ENCODE data around the gene PRKCZ.

PRKCZ gene

DNA sequence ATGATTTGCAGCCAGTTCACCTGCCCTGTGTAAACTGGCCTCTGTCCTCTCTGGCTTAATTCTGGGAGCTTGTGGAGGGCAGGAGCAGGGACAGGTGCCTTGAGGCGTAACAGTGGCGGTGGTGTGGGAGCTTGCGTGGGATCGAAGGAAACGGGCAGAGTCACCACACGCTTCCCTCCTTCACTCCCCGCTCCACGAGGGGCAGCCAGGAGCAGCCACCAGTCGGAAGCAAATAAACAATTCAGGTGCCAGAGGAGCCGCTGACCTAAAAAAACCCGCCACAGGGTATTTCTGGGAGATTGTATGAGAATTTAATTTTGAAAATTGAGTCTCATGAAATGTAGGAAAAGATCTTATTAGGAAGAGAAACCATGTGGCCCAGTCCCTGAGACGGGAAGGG lies 118.3 kb downstream of the PRKCZ start:
- H2BK120ac ChIP-seq (ENCODE audit: low read depth, low read length): no peak overlapping the region
- no peaks in the 10 kb centered on the region for H3K27me3 ChIP-seq (ENCODE audit: insufficient read depth, low read length, poor library complexity)

DNA sequence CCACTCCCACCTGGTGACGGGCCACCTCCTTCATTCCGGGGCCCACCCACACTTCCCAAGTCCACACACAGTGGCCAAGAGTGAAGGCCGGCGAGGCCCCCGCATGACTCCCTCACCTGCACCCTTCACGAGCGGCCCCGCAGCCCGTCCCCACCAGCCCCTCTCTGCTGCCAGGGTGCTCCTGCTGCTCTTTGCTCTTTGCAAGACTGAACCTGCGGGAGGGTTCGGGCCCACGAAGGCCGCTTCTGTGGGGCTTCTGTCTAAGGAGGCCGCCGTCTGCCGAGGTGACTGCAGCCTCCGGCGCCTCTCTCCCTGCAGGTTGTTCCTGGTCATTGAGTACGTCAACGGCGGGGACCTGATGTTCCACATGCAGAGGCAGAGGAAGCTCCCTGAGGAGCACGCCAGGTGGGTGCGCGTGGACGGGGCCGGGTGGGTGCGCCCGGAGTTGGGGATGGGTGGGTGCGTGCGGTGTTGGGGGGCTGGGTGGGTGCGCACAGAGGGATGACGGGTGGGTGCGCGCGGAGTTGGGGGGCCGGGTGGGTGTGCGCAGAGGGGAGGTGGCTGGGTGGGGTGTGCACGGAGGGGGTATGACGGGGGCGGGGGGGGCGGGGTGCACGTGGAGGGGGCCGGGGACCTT lies 119.1 kb downstream of the PRKCZ start:
- no CpG with 5 or more reads among the region's 43 CpGs for WGBS (ENCODE audit: extremely low coverage, insufficient coverage, low lambda C conversion rate)
- H3K23ac ChIP-seq (ENCODE audit: low read length): no peak overlapping the region
- no peak overlapping the region for H2AK5ac ChIP-seq (ENCODE audit: low read length)
- no peak overlapping the region for H4K8ac ChIP-seq (ENCODE audit: low read depth, low read length)
- H3K56ac ChIP-seq (ENCODE audit: low read length): no peak overlapping the region
- no peak overlapping the region for H3K4me2 ChIP-seq (ENCODE audit: low read length)
- H3K4ac ChIP-seq (ENCODE audit: low read depth, low read length): no peak overlapping the region
- no peak overlapping the region for H4K5ac ChIP-seq (ENCODE audit: low read length)
- no peaks in the 10 kb centered on the region for H3K27me3 ChIP-seq (ENCODE audit: insufficient read depth, low read length, poor library complexity)
- H3K9ac ChIP-seq (ENCODE audit: low read length): no peak overlapping the region
- H3K79me2 ChIP-seq (ENCODE audit: control insufficient read depth, insufficient read depth, low read length): no peaks in the 10 kb centered on the region
- no peak overlapping the region for H2BK15ac ChIP-seq (replicated peaks; ENCODE audit: low read depth)
- no peak overlapping the region for H3K27ac ChIP-seq (ENCODE audit: low read depth, low read length)
- H3K4me1 ChIP-seq (ENCODE audit: control insufficient read depth, low read depth, low read length): no peaks in the 10 kb centered on the region
- DNase-seq: no peak
- no peak overlapping the region for H2BK5ac ChIP-seq (ENCODE audit: low read length)
- no peak overlapping the region for H3K18ac ChIP-seq (ENCODE audit: low read length)
- no peaks in the 10 kb centered on the region for H3K36me3 ChIP-seq (ENCODE audit: control insufficient read depth, insufficient read depth, low read length)
- H3K79me1 ChIP-seq (ENCODE audit: low read length): no peaks in the 10 kb centered on the region
- H2BK120ac ChIP-seq (ENCODE audit: low read depth, low read length): no peak overlapping the region
- no peak overlapping the region for H3K4me3 ChIP-seq (ENCODE audit: low read length)

More for the DNA sequence above, 118.3 kb downstream of the PRKCZ start:
- no peak overlapping the region for H3K56ac ChIP-seq (ENCODE audit: low read length)
- no peaks in the 10 kb centered on the region for H3K79me2 ChIP-seq (ENCODE audit: control insufficient read depth, insufficient read depth, low read length)
- H3K18ac ChIP-seq (ENCODE audit: low read length): no peak overlapping the region
- H4K5ac ChIP-seq (ENCODE audit: low read length): no peak overlapping the region
- no peaks in the 10 kb centered on the region for H3K36me3 ChIP-seq (ENCODE audit: control insufficient read depth, insufficient read depth, low read length)
- no peaks in the 10 kb centered on the region for H3K79me1 ChIP-seq (ENCODE audit: low read length)
- H2BK5ac ChIP-seq (ENCODE audit: low read length): no peak overlapping the region
- H2BK15ac ChIP-seq (replicated peaks; ENCODE audit: low read depth): no peak overlapping the region
- H3K23ac ChIP-seq (ENCODE audit: low read length): no peak overlapping the region
- no peak overlapping the region for H3K27ac ChIP-seq (ENCODE audit: low read depth, low read length)
- no peaks in the 10 kb centered on the region for H3K4me1 ChIP-seq (ENCODE audit: control insufficient read depth, low read depth, low read length)
- H3K4me2 ChIP-seq (ENCODE audit: low read length): no peak overlapping the region
- no CpG with 5 or more reads among the region's 12 CpGs for WGBS (ENCODE audit: extremely low coverage, insufficient coverage, low lambda C conversion rate)
- H3K4ac ChIP-seq (ENCODE audit: low read depth, low read length): no peak overlapping the region
- no peak overlapping the region for H4K8ac ChIP-seq (ENCODE audit: low read depth, low read length)
- no peak overlapping the region for H3K9ac ChIP-seq (ENCODE audit: low read length)
- no peak for DNase-seq
- no peak overlapping the region for H2AK5ac ChIP-seq (ENCODE audit: low read length)
- H3K4me3 ChIP-seq (ENCODE audit: low read length): no peak overlapping the region

DNA sequence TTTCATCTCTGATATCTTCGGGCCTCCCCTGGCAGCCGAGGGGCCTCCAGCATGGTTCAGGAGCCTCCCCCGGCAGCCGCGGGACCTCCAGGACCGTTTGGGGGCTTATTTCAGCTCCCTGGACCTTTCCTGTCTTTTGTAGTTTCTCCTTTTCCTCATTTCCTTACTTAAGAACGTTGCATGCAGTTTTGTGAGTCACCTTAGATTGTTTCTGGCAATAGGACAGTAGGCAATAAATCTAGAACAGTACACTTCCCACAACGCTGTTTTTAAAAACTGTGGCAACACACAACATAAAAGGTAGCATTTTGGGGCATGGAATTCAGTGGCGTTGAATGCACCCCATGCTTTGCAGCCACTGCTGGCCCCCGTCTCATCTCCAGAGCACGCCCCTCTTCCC lies 120.0 kb downstream of the PRKCZ start:
- H3K27ac ChIP-seq (ENCODE audit: low read depth, low read length): no peak overlapping the region
- no peak for DNase-seq
- no peak overlapping the region for H4K5ac ChIP-seq (ENCODE audit: low read length)
- H3K18ac ChIP-seq (ENCODE audit: low read length): no peak overlapping the region
- H3K56ac ChIP-seq (ENCODE audit: low read length): no peak overlapping the region
- H3K79me2 ChIP-seq (ENCODE audit: control insufficient read depth, insufficient read depth, low read length): no peaks in the 10 kb centered on the region
- no peaks in the 10 kb centered on the region for H3K27me3 ChIP-seq (ENCODE audit: insufficient read depth, low read length, poor library complexity)
- no peaks in the 10 kb centered on the region for H3K79me1 ChIP-seq (ENCODE audit: low read length)
- H2BK5ac ChIP-seq (ENCODE audit: low read length): no peak overlapping the region
- no peak overlapping the region for H2BK15ac ChIP-seq (replicated peaks; ENCODE audit: low read depth)
- H3K36me3 ChIP-seq (ENCODE audit: control insufficient read depth, insufficient read depth, low read length): no peaks in the 10 kb centered on the region
- no peaks in the 10 kb centered on the region for H3K4me1 ChIP-seq (ENCODE audit: control insufficient read depth, low read depth, low read length)
- WGBS (ENCODE audit: extremely low coverage, insufficient coverage, low lambda C conversion rate): no CpG with 5 or more reads among the region's 11 CpGs
- no peak overlapping the region for H3K9ac ChIP-seq (ENCODE audit: low read length)
- no peak overlapping the region for H4K8ac ChIP-seq (ENCODE audit: low read depth, low read length)
- no peak overlapping the region for H3K4ac ChIP-seq (ENCODE audit: low read depth, low read length)
- no peak overlapping the region for H3K4me3 ChIP-seq (ENCODE audit: low read length)
- no peak overlapping the region for H2AK5ac ChIP-seq (ENCODE audit: low read length)
- H3K4me2 ChIP-seq (ENCODE audit: low read length): no peak overlapping the region
- no peak overlapping the region for H3K23ac ChIP-seq (ENCODE audit: low read length)
- H2BK120ac ChIP-seq (ENCODE audit: low read depth, low read length): no peak overlapping the region

DNA sequence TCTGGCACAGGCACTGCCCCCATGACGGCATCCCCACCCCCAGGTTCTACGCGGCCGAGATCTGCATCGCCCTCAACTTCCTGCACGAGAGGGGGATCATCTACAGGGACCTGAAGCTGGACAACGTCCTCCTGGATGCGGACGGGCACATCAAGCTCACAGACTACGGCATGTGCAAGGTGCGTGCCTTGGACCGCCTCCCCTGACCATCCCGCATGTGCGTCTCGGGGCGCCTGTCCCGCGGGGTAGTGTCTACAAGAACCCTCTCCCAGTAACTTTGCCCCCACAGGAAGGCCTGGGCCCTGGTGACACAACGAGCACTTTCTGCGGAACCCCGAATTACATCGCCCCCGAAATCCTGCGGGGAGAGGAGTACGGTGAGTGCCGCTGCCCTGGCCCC lies 121.8 kb downstream of the PRKCZ start:
- no peak overlapping the region for H2BK15ac ChIP-seq (replicated peaks; ENCODE audit: low read depth)
- WGBS (ENCODE audit: extremely low coverage, insufficient coverage, low lambda C conversion rate): no CpG with 5 or more reads among the region's 26 CpGs
- no peak overlapping the region for H2BK120ac ChIP-seq (ENCODE audit: low read depth, low read length)
- H4K8ac ChIP-seq (ENCODE audit: low read depth, low read length): no peak overlapping the region
- no peaks in the 10 kb centered on the region for H3K36me3 ChIP-seq (ENCODE audit: control insufficient read depth, insufficient read depth, low read length)
- H2AK5ac ChIP-seq (ENCODE audit: low read length): no peak overlapping the region
- no peaks in the 10 kb centered on the region for H3K27me3 ChIP-seq (ENCODE audit: insufficient read depth, low read length, poor library complexity)
- no peak overlapping the region for H3K4ac ChIP-seq (ENCODE audit: low read depth, low read length)
- no peak overlapping the region for H4K5ac ChIP-seq (ENCODE audit: low read length)
- H3K23ac ChIP-seq (ENCODE audit: low read length): no peak overlapping the region
- no peak overlapping the region for H3K27ac ChIP-seq (ENCODE audit: low read depth, low read length)
- no peak overlapping the region for H3K4me3 ChIP-seq (ENCODE audit: low read length)
- H2BK5ac ChIP-seq (ENCODE audit: low read length): no peak overlapping the region
- no peaks in the 10 kb centered on the region for H3K79me1 ChIP-seq (ENCODE audit: low read length)
- DNase-seq: no peak
- no peaks in the 10 kb centered on the region for H3K79me2 ChIP-seq (ENCODE audit: control insufficient read depth, insufficient read depth, low read length)
- no peak overlapping the region for H3K56ac ChIP-seq (ENCODE audit: low read length)
- H3K9ac ChIP-seq (ENCODE audit: low read length): no peak overlapping the region
- no peak overlapping the region for H3K4me2 ChIP-seq (ENCODE audit: low read length)
- H3K4me1 ChIP-seq (ENCODE audit: control insufficient read depth, low read depth, low read length): no peaks in the 10 kb centered on the region
- H3K18ac ChIP-seq (ENCODE audit: low read length): no peak overlapping the region

DNA sequence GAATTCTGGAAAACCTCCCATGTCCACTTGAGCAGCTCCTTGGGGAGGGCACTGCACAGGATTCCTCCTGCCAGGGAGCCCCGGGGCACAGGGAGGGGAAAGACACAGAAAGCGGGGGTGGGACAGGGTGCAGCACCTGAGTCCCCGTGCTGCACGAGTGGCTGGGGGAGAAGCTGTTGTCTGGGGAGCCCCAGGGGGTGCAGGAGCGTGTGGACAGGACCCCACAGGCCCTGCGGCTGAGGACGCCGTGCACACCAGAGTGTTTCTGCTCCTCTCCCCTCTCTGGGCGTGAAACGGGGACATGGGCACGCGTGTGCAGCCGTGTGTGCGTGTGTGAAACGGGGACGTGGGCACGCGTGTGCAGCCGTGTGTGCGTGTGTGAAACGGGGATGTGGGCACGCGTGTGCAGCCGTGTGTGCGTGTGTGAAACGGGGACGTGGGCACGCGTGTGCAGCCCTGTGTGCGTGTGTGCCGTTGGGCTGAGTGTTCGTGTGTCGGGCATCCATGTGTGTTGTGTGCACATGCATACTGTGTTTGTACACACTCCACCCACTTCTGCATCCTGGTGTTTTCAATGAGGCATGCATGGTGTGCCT lies 122.4 kb downstream of the PRKCZ start:
- no peak for DNase-seq
- H3K4ac ChIP-seq (ENCODE audit: low read depth, low read length): no peak overlapping the region
- WGBS (ENCODE audit: extremely low coverage, insufficient coverage, low lambda C conversion rate): no CpG with 5 or more reads among the region's 33 CpGs

More for the DNA sequence above, 122.4 kb downstream of the PRKCZ start:
- no peak overlapping the region for H3K56ac ChIP-seq (ENCODE audit: low read length)
- no peak overlapping the region for H2BK120ac ChIP-seq (ENCODE audit: low read depth, low read length)
- no peaks in the 10 kb centered on the region for H3K27me3 ChIP-seq (ENCODE audit: insufficient read depth, low read length, poor library complexity)
- no peaks in the 10 kb centered on the region for H3K36me3 ChIP-seq (ENCODE audit: control insufficient read depth, insufficient read depth, low read length)
- no peak overlapping the region for H4K5ac ChIP-seq (ENCODE audit: low read length)
- H3K18ac ChIP-seq (ENCODE audit: low read length): no peak overlapping the region
- no peaks in the 10 kb centered on the region for H3K4me1 ChIP-seq (ENCODE audit: control insufficient read depth, low read depth, low read length)
- H3K9ac ChIP-seq (ENCODE audit: low read length): no peak overlapping the region
- H2BK15ac ChIP-seq (replicated peaks; ENCODE audit: low read depth): no peak overlapping the region
- H3K4me2 ChIP-seq (ENCODE audit: low read length): no peak overlapping the region
- no peak overlapping the region for H3K27ac ChIP-seq (ENCODE audit: low read depth, low read length)
- no peak overlapping the region for H2AK5ac ChIP-seq (ENCODE audit: low read length)
- H4K8ac ChIP-seq (ENCODE audit: low read depth, low read length): no peak overlapping the region
- no peak overlapping the region for H3K23ac ChIP-seq (ENCODE audit: low read length)
- no peaks in the 10 kb centered on the region for H3K79me1 ChIP-seq (ENCODE audit: low read length)
- no peak overlapping the region for H3K4me3 ChIP-seq (ENCODE audit: low read length)
- H2BK5ac ChIP-seq (ENCODE audit: low read length): no peak overlapping the region
- H3K79me2 ChIP-seq (ENCODE audit: control insufficient read depth, insufficient read depth, low read length): no peaks in the 10 kb centered on the region
